Omental fat pad (tissue), 4 donors: ENCODE results near the gene DHRS1. TPM values are rescaled to one million over a fixed set of nuclear protein-coding genes. Genes with fewer than 3 reads are reported as not detected.
A peak's percentile ranks its signal among the peaks of the same experiment; 100 is the strongest.
"Not testable (repeated sequence)": the region's sequence is repeated elsewhere in the genome, so short reads cannot be mapped to it uniquely, and the experiment has no call there.

Experiments used
- ATAC-seq: fragments of 150-250 bp; one replicate; pipeline ENCODE4 v1.9.1; 2016; ENCODE audit warnings: mild to moderate bottlenecking, moderate library complexity; ENCODE audit not compliant: low FRiP score
- DNase-seq: peaks from one replicate; pipeline ENCODE4 v3.0.0-alpha.2; 2019; ENCODE audit warnings: low spot score
- CTCF ChIP-seq, 3 donors: fragments of 450-650 bp; IDR thresholded peaks; one replicate each; pipeline ENCODE4 v1.5.1; 2016 to 2017; ENCODE audit warnings: antibody characterized with exemption in 3 of 3, mild to moderate bottlenecking in 3 of 3, moderate library complexity in 2 of 3
- total RNA-seq, 4 donors: library from RNA; depleted of rRNA; stranded (reverse); fragments of >200 nt; gene quantifications; one replicate each; pipeline ENCODE4 v1.1.0, GENCODE V29; 2016

Gene DHRS1
- total RNA-seq, 4 donors from 2014 or later: 14.3 to 42.5 (median 23.7) TPM

GRCh38 chr14:24246765-24247212, 52.8 kb downstream of the DHRS1 start:
- DNase-seq (no peak), ATAC-seq (no peak)
- no peak for TF ChIP-seq CTCF (IDR thresholded peaks at IDR 0.05)

- not testable (repeated sequence) for DNase-seq, ATAC-seq
Observed at GRCh38 chr14:24245350-24245749, 54.2 kb downstream of the DHRS1 start.

GRCh38 chr14:24243336-24243836, 56.2 kb downstream of the DHRS1 start:
- DNase-seq (no peak), ATAC-seq (no peak)
- TF ChIP-seq CTCF (IDR thresholded peaks at IDR 0.05): no peak

GRCh38 chr14:24241829-24242443, 57.6 kb downstream of the DHRS1 start:
- peak; percentile 92 for ATAC-seq
- DNase-seq: peak; percentile 54
- TF ChIP-seq CTCF (IDR thresholded peaks at IDR 0.05): peak in 1 of 3 donors; percentile 81

Other genes starting within 250 kb of the DHRS1 start
- gene CARMIL3, start 247.8 kb downstream of the DHRS1 start, total RNA-seq: under 1 TPM; 0.06 to 0.72 (median 0.30) TPM
- not detected for gene CPNE6, start 228.2 kb downstream of the DHRS1 start, total RNA-seq
- 10 to 100 TPM; 33.6 to 53.4 (median 42.9) TPM for gene PCK2, start 205.5 kb downstream of the DHRS1 start, total RNA-seq
- gene DCAF11, start 185.0 kb downstream of the DHRS1 start, total RNA-seq: 10 to 100 TPM; 50.1 to 76.0 (median 54.4) TPM
- 1 to 10 TPM in 3 of 4 donors, under 1 TPM in 1; 0.94 to 4.3 (median 1.3) TPM for gene NRL, start 184.8 kb downstream of the DHRS1 start, total RNA-seq
- 1 to 10 TPM in 2 of 4 donors, under 1 TPM in 1, not detected in 1; 0.96 to 2.8 (median 1.2) TPM for gene FITM1, start 169.1 kb downstream of the DHRS1 start, total RNA-seq
- gene PSME1, start 163.6 kb downstream of the DHRS1 start, total RNA-seq: 100 to 1,000 TPM in 1 of 4 donors, 10 to 100 TPM in 3; 89.1 to 158 (median 96.8) TPM
- gene EMC9, start 158.2 kb downstream of the DHRS1 start, total RNA-seq: 10 to 100 TPM in 2 of 4 donors, 1 to 10 TPM in 2; 6.3 to 15.3 (median 10.0) TPM
- gene PSME2, start 153.2 kb downstream of the DHRS1 start, total RNA-seq: 10 to 100 TPM; 32.8 to 86.4 (median 70.3) TPM
- gene RNF31, start 152.3 kb downstream of the DHRS1 start, total RNA-seq: 10 to 100 TPM; 26.6 to 64.2 (median 37.8) TPM
- gene IRF9, start 138.5 kb downstream of the DHRS1 start, total RNA-seq: 100 to 1,000 TPM in 1 of 4 donors, 10 to 100 TPM in 3; 39.4 to 126 (median 66.3) TPM
- 10 to 100 TPM in 3 of 4 donors, 1 to 10 TPM in 1; 6.7 to 31.4 (median 16.3) TPM for gene REC8, start 127.7 kb downstream of the DHRS1 start, total RNA-seq
- 100 to 1,000 TPM in 1 of 4 donors, 10 to 100 TPM in 3; 24.1 to 108 (median 34.4) TPM for gene IPO4, start 111.0 kb downstream of the DHRS1 start, total RNA-seq
- gene TM9SF1, start 104.3 kb downstream of the DHRS1 start, total RNA-seq: 10 to 100 TPM; 54.9 to 65.5 (median 60.9) TPM
- gene TSSK4, start 94.1 kb downstream of the DHRS1 start, total RNA-seq: under 1 TPM in 2 of 4 donors, not detected in 2; 0.36 to 0.46 TPM
- gene CHMP4A, start 86.3 kb downstream of the DHRS1 start, total RNA-seq: 10 to 100 TPM; 51.8 to 82.7 (median 64.7) TPM
- 10 to 100 TPM in 3 of 4 donors, 1 to 10 TPM in 1; 9.0 to 18.1 (median 12.5) TPM for gene MDP1, start 83.7 kb downstream of the DHRS1 start, total RNA-seq
- gene NEDD8, start 67.4 kb downstream of the DHRS1 start, total RNA-seq: 100 to 1,000 TPM in 3 of 4 donors, 10 to 100 TPM in 1; 98.4 to 184 (median 126) TPM
- 10 to 100 TPM; 36.3 to 69.0 (median 47.0) TPM for gene GMPR2, start 66.9 kb downstream of the DHRS1 start, total RNA-seq
- 10 to 100 TPM; 46.1 to 80.1 (median 63.6) TPM for gene TINF2, start 57.2 kb downstream of the DHRS1 start, total RNA-seq
- gene TGM1, start 36.6 kb downstream of the DHRS1 start, total RNA-seq: 100 to 1,000 TPM in 2 of 4 donors, 10 to 100 TPM in 1, 1 to 10 TPM in 1; 2.0 to 114 (median 79.1) TPM
- gene RABGGTA, start 28.2 kb downstream of the DHRS1 start, total RNA-seq: 10 to 100 TPM; 20.7 to 30.9 (median 25.0) TPM
- 10 to 100 TPM; 13.9 to 22.2 (median 17.8) TPM for gene NOP9, start 70 bp upstream of the DHRS1 start, total RNA-seq
- gene CIDEB, start 8.2 kb upstream of the DHRS1 start, total RNA-seq: 10 to 100 TPM in 3 of 4 donors, 1 to 10 TPM in 1; 9.1 to 23.8 (median 14.3) TPM
- 1 to 10 TPM; 4.7 to 9.0 (median 7.9) TPM for gene LTB4R2, start 10.4 kb upstream of the DHRS1 start, total RNA-seq
- gene LTB4R, start 11.7 kb upstream of the DHRS1 start, total RNA-seq: 10 to 100 TPM in 3 of 4 donors, 1 to 10 TPM in 1; 5.0 to 16.7 (median 12.6) TPM
- 100 to 1,000 TPM in 1 of 4 donors, 10 to 100 TPM in 2, 1 to 10 TPM in 1; 9.7 to 144 (median 45.6) TPM for gene ADCY4, start 35.3 kb upstream of the DHRS1 start, total RNA-seq
- 10 to 100 TPM in 2 of 4 donors, 1 to 10 TPM in 2; 9.0 to 18.0 (median 13.2) TPM for gene RIPK3, start 40.2 kb upstream of the DHRS1 start, total RNA-seq
- 10 to 100 TPM in 3 of 4 donors, 1 to 10 TPM in 1; 9.2 to 53.3 (median 23.3) TPM for gene NFATC4, start 68.4 kb upstream of the DHRS1 start, total RNA-seq
- gene NYNRIN, start 99.2 kb upstream of the DHRS1 start, total RNA-seq: 10 to 100 TPM in 3 of 4 donors, 1 to 10 TPM in 1; 4.6 to 24.9 (median 13.0) TPM
- 1 to 10 TPM; 1.2 to 4.4 (median 2.8) TPM for gene CBLN3, start 129.9 kb upstream of the DHRS1 start, total RNA-seq
- 10 to 100 TPM; 32.1 to 77.1 (median 43.5) TPM for gene KHNYN, start 130.2 kb upstream of the DHRS1 start, total RNA-seq
- 10 to 100 TPM; 28.4 to 35.9 (median 31.8) TPM for gene SDR39U1, start 143.0 kb upstream of the DHRS1 start, total RNA-seq
- 1 to 10 TPM in 1 of 4 donors, under 1 TPM in 1, not detected in 2; 0.84 to 1.4 TPM for gene CMA1, start 208.5 kb upstream of the DHRS1 start, total RNA-seq